Hepatocyte (in vitro differentiated cells): ENCODE data around the gene PMPCA. TPM values are rescaled to one million over a fixed set of nuclear protein-coding genes. Genes with fewer than 3 reads are reported as not detected.

Experiments
- DNase-seq: peaks from one replicate; pipeline ENCODE4 v3.0.0-alpha.2; 2016; ENCODE audit warnings: low spot score
- H2AFZ ChIP-seq: fragments of 200-600 bp; sonication (generic); 2 replicates; pipeline ENCODE4 v1.6.0; 2016; ENCODE audit warnings: antibody characterized with exemption, mild to moderate bottlenecking
- H3K27ac ChIP-seq: fragments of 200-600 bp; sonication (generic); 2 replicates; pipeline ENCODE4 v1.5.1; 2016; ENCODE audit warnings: mild to moderate bottlenecking
- H3K27me3 ChIP-seq: fragments of 200-600 bp; sonication (generic); 2 replicates; pipeline ENCODE4 v1.6.1; 2016
- H3K36me3 ChIP-seq: fragments of 200-600 bp; sonication (generic); replicated peaks from 2 replicates; pipeline ENCODE4 v1.5.1; 2016; ENCODE audit warnings: low read depth; ENCODE audit not compliant: insufficient read depth
- H3K4me1 ChIP-seq: fragments of 200-600 bp; sonication (generic); 2 replicates; pipeline ENCODE4 v1.5.1; 2016; ENCODE audit warnings: mild to moderate bottlenecking, moderate library complexity; ENCODE audit not compliant: insufficient read depth
- H3K4me2 ChIP-seq: fragments of 200-600 bp; sonication (generic); 2 replicates; pipeline ENCODE4 v1.6.0; 2016
- H3K4me3 ChIP-seq: fragments of 200-600 bp; sonication (generic); 2 replicates; pipeline ENCODE4 v1.5.1; 2016; ENCODE audit warnings: mild to moderate bottlenecking
- H3K79me2 ChIP-seq: fragments of 200-600 bp; sonication (generic); 2 replicates; pipeline ENCODE4 v1.6.0; 2017; ENCODE audit warnings: mild to moderate bottlenecking
- H3K9me2 ChIP-seq: fragments of 200-600 bp; sonication (generic); replicated peaks from 2 replicates; pipeline ENCODE4 v1.6.0; 2017; ENCODE audit warnings: mild to moderate bottlenecking; ENCODE audit not compliant: insufficient read depth
- H3K9me3 ChIP-seq: fragments of 200-600 bp; sonication (generic); 2 replicates; pipeline ENCODE4 v1.5.1; 2016; ENCODE audit warnings: low read depth, mild to moderate bottlenecking
- H4K20me1 ChIP-seq: fragments of 200-600 bp; sonication (generic); 2 replicates; pipeline ENCODE4 v1.6.0; 2016; ENCODE audit warnings: mild to moderate bottlenecking; ENCODE audit not compliant: insufficient read depth, poor library complexity, severe bottlenecking
- CTCF ChIP-seq: fragments of 200-600 bp; sonication (generic); IDR thresholded peaks from 2 replicates; pipeline ENCODE4 v1.5.1; 2016; ENCODE audit warnings: antibody characterized with exemption, mild to moderate bottlenecking; ENCODE audit not compliant: poor library complexity
- EZH2 ChIP-seq: fragments of 200-600 bp; sonication (generic); IDR thresholded peaks from 2 replicates; pipeline ENCODE4 v1.6.1; 2016; ENCODE audit warnings: antibody characterized with exemption, mild to moderate bottlenecking, borderline replicate concordance
- EZH2phosphoT487 ChIP-seq: fragments of 200-600 bp; sonication (generic); IDR thresholded peaks from one replicate; pipeline ENCODE4 v1.6.1; 2018; ENCODE audit warnings: antibody characterized with exemption, mild to moderate bottlenecking, low read depth, moderate library complexity; ENCODE audit not compliant: unreplicated experiment, severe bottlenecking
- WGBS: methylation state at CpG from one replicate; pipeline ENCODE4 v1.1.6; 2016; ENCODE audit warnings: low lambda C conversion rate; ENCODE audit errors: missing lambda C conversion rate; 5-methylcytosine and 5-hydroxymethylcytosine counted together
- polyA plus RNA-seq: library from polyadenylated mRNA; unstranded; fragments of >200 nt; fragmentation: Nextera tagmentation; extraction: Ambion mirVana; gene quantifications from 2 replicates; pipeline ENCODE4 v1.2.1, GENCODE V29; 2016
- total RNA-seq: library from RNA; depleted of rRNA; stranded (reverse); fragments of >200 nt; gene quantifications from 2 replicates; pipeline ENCODE4 v1.2.3, GENCODE V29; 2014

The PMPCA gene
- total and polyA plus RNA-seq, 2 experiments from 2014 or later, result 45.1 to 85.7 TPM

GRCh38 chr9:136362450-136362784 is 48.0 kb upstream of the PMPCA start:
- Histone ChIP-seq H3K36me3 (no peaks in the 10 kb centered on the region), H2AFZ (no peak overlapping the region), H4K20me1 (no peaks in the 10 kb centered on the region), H3K4me1 (peaks cover 6% of the 10 kb centered on the region), H3K27me3 (no peaks in the 10 kb centered on the region), H3K79me2 (no peaks in the 10 kb centered on the region), H3K9me3 (no peaks in the 10 kb centered on the region), H3K4me3 (no peak overlapping the region), H3K27ac (peak overlapping the region; percentile 25), H3K4me2 (peak overlapping the region; percentile 58), H3K9me2 (no peaks in the 10 kb centered on the region)
- no peak for TF ChIP-seq EZH2phosphoT487
- no peak for TF ChIP-seq CTCF
- no peak for TF ChIP-seq EZH2
- 92% methylated on average over 6 of the region's 6 CpGs for WGBS
- no peak for DNase-seq

GRCh38 chr9:136363106-136363948 is 47.1 kb upstream of the PMPCA start, which contains the start of gene DNLZ:
Gene DNLZ (minus strand): TSS chr9:136363744. CDS start chr9:136363714, 30 bp downstream.
- no peaks in the 10 kb centered on the region for H3K36me3 ChIP-seq
- no peaks in the 10 kb centered on the region for H3K79me2 ChIP-seq
- DNase-seq, result peak; percentile 98
- peak within 1 kb of the TSS; percentile 30 for H2AFZ ChIP-seq
- H3K27me3 ChIP-seq, result no peaks in the 10 kb centered on the region
- H3K27ac ChIP-seq, result peak within 1 kb of the TSS; percentile 90
- H3K9me3 ChIP-seq, result no peaks in the 10 kb centered on the region
- peaks cover 6% of the 10 kb centered on the region for H3K4me1 ChIP-seq
- TF ChIP-seq EZH2 (no peak), CTCF (peak; percentile 92)
- H3K4me2 ChIP-seq, result peak within 1 kb of the TSS; percentile 68
- no peaks in the 10 kb centered on the region for H4K20me1 ChIP-seq
- H3K4me3 ChIP-seq, result peak within 1 kb of the TSS; percentile 56
- WGBS, result 2% methylated on average over 48 of the region's 97 CpGs
- no peaks in the 10 kb centered on the region for H3K9me2 ChIP-seq

GRCh38 chr9:136363949-136364748 is 46.3 kb upstream of the PMPCA start:
- no peak overlapping the region for H3K4me3 ChIP-seq
- peaks cover 6% of the 10 kb centered on the region for H3K4me1 ChIP-seq
- WGBS, result 89% methylated on average over 54 of the region's 54 CpGs
- no peaks in the 10 kb centered on the region for H4K20me1 ChIP-seq
- no peaks in the 10 kb centered on the region for H3K27me3 ChIP-seq
- no peaks in the 10 kb centered on the region for H3K9me2 ChIP-seq
- no peak overlapping the region for H3K27ac ChIP-seq
- no peaks in the 10 kb centered on the region for H3K9me3 ChIP-seq
- H3K36me3 ChIP-seq, result no peaks in the 10 kb centered on the region
- no peaks in the 10 kb centered on the region for H3K79me2 ChIP-seq
- TF ChIP-seq EZH2, result no peak
- no peak for TF ChIP-seq CTCF
- TF ChIP-seq EZH2phosphoT487, result no peak
- peak overlapping the region; percentile 56 for H3K4me2 ChIP-seq
- H2AFZ ChIP-seq, result no peak overlapping the region
- DNase-seq, result no peak
